GM23338 (cell line): ENCODE data around the gene LRRTM2.

Experiments
- CTCF ChIP-seq, 2 experiments: fragments of 200-600 bp in 1 of 2; sonication (generic) in 1 of 2; conservative IDR thresholded peaks; 2 replicates each; pipeline versions ENCODE4 v1.5.1 to v1.6.1; 2016 to 2017; ENCODE audit warnings: antibody characterized with exemption in 2 of 2, low read depth in 2 of 2, mild to moderate bottlenecking in 2 of 2, moderate library complexity in 1 of 2
- ETS1 ChIP-seq: IDR thresholded peaks from 2 replicates; pipeline ENCODE4 v1.6.1; 2016; ENCODE audit warnings: antibody characterized with exemption
- EZH2 ChIP-seq: fragments of 200-600 bp; sonication (generic); IDR thresholded peaks from one replicate; pipeline ENCODE4 v1.8.0; 2017; ENCODE audit warnings: antibody characterized with exemption, mild to moderate bottlenecking, low read depth; ENCODE audit not compliant: unreplicated experiment
- EZH2phosphoT487 ChIP-seq: fragments of 200-600 bp; sonication (generic); IDR thresholded peaks from one replicate; pipeline ENCODE4 v1.8.1; 2018; ENCODE audit warnings: antibody characterized with exemption; ENCODE audit not compliant: unreplicated experiment
- NANOG ChIP-seq: IDR thresholded peaks from 2 replicates; pipeline ENCODE4 v1.6.1; 2016; ENCODE audit warnings: antibody characterized with exemption, borderline replicate concordance
- POLR2AphosphoS5 ChIP-seq: IDR thresholded peaks from 2 replicates; pipeline ENCODE4 v1.6.1; 2016; ENCODE audit warnings: antibody characterized with exemption, low read depth
- REST ChIP-seq: IDR thresholded peaks from one replicate; pipeline ENCODE4 v1.6.1; 2018; ENCODE audit warnings: antibody characterized with exemption; ENCODE audit not compliant: unreplicated experiment

- TF ChIP-seq CTCF (conservative IDR thresholded peaks at IDR 0.05; ENCODE audit: low read depth in 2 of 2) (no peak), POLR2AphosphoS5 (no peak), EZH2 (no peak), REST (no peak), NANOG (no peak), ETS1 (no peak), EZH2phosphoT487 (no peak)
These were observed 43.4 kb downstream of the LRRTM2 start for GRCh38 chr5:138831703-138832102.
